GM18502 (cell line): ENCODE data around the gene ATP4A.

Experiments used
- ATAC-seq: cut with Tn5 transposase; IDR thresholded peaks from one replicate; pipeline ENCODE4 v1.9.1; 2021; ENCODE audit warnings: mild to moderate bottlenecking; ENCODE audit not compliant: unreplicated experiment, poor library complexity

Gene ATP4A

DNA sequence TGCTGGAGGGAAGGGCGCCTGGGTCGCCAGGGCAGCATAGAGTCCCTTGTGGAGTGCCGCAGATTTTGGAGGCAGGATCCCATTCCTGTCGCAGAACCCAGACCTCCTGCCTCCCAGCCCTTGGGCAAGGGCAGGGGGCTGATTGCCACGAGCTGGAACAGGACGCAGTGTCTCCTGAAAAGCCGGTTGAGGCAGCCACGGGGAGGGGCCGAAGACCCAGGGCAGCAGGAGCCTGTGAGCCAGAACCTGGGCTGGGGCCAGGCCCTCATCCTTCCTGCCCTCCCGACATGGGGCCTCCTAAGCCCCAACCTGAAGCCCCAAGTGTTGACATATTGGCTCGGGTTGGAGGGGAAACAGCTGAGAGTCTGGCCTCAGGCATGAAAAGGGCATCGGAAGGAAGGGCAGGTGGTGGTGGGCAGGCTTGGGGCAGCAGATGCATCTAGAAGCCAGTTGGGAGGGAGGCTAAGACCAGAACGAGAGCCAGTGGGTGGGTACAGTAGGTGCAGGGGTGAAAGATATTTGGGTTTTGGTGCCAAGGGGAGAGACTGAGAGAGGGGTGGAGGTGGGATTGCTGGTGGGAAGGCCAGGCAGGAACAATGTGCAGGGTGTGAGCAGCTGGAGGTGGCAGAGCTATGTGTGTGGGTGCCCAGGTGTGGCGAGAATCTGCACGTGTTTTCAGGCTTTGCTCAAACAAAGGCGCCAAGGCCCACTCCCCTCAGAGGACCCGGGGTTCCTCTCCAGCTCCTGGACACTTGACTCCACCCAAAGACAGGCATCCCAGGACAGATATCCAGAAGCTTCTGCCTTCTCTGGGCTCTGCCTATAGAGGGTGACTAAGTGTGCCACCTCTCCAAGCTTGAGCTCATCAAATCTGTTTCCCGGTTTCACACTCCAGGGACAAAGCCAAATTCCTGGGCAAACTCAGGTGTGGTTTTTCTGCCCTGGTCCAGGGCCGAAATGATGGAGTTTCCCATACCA is 33.9 kb downstream of the ATP4A start:
- ATAC-seq, result no peak

DNA sequence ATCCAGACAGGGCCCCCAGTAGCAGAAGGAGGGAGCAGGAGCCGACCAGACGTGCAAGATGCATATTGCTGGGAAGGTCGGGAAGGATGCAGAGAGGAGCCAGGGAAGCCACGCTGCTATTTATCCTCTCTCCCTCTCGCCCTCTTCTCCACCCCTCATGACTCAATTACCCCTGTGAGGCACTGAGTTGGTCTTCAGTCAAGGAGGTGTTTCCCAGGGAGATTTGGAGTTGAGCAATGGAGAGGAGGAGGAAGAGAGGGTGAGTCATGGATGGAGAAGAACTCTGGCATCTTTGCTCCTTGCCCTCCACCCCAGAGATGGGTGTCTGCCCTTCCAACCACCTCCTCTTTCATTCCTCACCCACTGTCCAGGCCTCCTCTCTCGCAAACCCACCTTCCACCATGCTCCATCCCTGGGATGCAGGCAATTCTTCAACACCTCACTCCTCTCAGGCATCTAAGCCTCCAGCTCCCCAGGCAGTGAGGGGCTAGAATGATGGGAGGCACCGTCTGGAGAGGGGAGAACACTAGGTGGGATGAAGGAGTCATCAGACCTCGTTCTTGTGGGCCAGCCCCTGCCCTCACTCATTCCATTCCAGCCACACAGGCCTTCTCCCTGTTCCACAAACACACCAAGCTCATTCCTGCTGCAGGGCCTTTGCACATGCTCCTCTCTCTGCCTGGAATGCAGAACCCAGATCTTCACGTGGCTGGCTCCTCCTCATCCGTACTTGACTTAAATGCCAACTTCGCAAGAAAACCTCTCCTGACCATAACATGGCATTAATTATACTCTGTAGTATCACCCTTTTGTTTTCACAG is 35.0 kb downstream of the ATP4A start, which contains the start of gene SBSN:
SBSN (minus strand) TSS at position 94 of the 821 bp plus-strand sequence; CDS start at position 64, 30 bp downstream.
- ATAC-seq, result no peak

DNA sequence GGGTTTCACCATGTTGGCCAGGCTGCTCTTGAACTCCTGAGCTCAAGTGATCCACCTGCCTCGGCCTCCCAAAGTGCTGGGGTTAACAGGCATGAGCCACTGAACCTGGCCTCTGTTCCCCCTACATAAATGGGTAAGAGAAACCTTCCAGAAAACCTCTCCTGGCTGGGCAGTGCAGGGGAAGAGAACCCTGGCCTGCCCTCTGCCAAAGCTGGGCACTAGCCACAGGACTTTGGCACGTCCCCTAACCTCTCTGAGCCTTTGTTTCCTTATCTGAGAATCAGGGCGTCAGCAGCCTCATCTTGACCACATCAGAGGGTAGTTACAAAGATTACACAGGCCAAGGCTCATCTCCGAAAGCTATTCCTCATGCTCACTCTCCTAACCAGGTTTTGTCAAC is 37.6 kb downstream of the ATP4A start:
- ATAC-seq, result no peak

DNA sequence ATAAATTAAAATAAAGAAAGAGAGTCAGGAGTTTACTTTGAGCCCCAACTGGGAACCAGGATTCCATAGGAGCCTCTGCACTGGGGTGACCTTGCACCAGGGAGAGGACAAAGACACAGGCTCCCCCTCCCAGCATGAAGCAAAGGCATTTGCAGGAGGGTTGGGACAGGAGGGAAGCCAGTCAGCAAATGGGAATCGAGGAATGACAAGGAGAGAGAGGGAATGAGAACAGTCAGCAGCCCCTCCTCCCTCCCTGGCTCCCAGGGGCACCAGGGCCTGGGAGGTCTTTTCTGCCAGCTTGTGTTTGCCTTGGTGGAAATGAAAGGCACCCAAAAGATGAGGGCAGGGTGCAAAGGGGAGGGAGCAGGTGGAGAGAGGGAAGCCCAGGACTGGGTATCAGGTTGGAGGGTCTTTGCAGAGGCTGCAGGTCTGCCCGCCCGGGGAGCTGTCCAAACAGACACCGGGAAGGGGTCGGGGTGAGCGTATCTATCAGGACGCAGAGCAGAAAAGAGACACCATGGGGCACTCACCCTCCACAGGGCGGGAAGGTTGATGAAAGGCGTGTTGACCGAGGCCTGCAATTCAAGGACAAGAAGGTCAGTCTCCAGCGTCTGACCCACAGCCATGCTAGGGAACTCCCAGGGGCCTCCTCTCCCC is 39.1 kb downstream of the ATP4A start:
- ATAC-seq, result no peak

DNA sequence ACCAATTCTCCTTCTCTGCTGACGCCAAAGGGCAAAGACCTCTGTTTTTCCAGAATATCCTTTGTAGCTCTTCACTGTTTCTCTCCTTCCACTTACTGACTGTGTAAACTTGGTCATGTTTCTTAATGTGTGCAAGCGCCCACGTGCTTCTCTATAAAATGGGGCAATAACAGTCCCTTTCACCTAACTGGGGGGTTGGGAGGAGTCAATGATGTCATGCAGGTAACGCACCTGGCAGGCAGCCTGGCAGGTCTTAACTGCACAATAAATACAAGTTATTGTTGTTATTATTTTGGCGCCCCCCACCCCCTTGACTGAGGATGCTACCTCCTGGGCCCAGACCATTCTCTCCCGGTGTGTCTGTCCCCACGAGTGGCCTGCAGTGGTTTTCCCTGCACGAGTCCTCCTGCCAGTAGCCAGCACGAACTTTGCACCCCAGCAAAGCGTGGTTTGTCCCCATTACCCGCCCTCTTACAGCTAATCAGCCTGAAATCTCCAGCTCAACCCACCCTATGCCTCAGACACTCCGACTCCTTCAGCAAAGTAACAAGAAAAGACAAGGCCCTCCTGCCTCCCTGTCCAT is 40.6 kb downstream of the ATP4A start:
- no peak for ATAC-seq

DNA sequence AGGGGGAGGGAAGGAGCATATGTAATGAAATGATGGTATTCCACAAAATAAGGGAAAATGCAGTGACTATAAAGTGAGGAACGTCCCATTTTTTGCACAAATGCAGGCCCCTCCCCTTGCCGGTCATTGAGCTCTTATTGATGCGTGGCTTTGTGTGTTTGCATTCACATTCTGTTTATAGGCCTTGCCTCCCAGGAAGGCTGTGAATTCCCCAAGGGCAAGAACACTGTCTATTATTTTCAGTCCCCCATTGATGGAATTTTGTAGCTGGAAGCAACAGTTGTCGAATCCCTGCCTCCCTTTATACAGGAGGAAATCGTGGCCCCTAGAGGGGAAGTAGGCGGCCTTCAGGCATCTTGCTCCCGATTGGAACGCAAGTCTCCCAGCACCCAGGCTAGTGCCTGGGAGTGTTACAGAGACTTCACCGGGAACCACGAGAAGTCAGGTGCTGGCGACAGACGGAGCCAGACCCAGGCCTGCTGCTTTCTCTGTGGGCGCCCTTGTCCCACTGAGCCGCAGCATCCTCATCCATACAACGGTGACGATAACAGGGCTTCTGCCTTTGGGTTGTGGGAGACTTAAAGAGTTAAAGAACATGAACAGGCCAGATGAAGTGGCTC is 42.2 kb downstream of the ATP4A start:
- no peak for ATAC-seq

DNA sequence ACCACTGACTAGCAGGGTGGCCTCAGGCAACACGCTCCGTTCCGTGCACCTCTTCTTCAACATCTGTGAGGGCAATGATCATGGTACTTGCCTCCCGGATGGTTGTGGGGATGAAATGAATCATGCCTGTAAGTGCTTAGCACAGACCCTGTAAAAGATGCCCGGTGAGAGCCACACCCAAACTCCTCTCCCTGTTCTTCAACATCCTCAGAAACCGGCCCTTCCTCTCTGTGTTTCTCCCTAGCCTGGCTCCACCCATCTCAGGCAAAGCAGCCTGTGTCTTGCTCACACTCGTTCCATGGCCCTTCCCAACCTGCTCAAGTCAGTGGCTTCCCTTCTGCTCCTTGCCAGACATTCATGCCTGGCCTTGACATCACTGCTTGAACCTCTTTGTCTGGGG is 44.2 kb downstream of the ATP4A start:
- ATAC-seq, result no peak

DNA sequence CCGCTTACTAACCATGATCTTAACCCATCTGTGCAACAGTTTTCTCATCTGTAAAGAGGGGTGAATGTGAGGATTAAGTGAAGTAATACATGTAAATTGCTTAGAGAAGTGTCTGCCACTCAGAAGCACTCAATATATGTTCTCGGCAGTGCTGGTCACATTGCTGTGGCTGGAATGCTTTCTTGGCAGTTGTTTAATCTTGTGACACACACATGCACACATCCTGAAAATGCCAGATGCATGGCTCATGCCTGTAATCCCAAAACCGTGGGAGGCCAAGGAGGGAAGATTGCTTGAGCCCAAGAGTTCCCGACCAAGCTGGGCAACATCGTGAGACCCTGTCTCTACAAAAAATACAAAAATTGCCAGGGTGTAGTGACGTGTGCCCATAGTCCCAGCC is 45.1 kb downstream of the ATP4A start:
- ATAC-seq, result no peak

DNA sequence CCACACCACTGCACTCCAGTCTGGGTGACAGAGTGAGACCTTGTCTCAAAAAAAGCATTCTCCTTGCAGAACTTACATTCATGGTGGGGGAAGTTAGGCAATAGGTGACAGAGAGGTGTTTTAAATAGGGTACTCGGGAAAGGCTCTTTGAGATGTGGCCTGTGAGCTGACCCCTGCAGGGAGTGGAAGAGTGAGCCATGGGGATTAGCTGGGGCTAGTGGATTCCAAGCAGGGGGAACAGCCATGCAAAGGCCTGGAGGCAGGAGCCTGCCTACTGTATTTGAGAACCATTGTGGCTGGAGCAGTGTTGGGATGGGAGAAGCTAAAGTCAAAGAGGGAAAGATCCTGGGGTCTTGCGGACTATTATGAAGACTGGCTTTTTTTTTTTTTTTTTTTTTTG is 46.1 kb downstream of the ATP4A start:
- no peak for ATAC-seq

DNA sequence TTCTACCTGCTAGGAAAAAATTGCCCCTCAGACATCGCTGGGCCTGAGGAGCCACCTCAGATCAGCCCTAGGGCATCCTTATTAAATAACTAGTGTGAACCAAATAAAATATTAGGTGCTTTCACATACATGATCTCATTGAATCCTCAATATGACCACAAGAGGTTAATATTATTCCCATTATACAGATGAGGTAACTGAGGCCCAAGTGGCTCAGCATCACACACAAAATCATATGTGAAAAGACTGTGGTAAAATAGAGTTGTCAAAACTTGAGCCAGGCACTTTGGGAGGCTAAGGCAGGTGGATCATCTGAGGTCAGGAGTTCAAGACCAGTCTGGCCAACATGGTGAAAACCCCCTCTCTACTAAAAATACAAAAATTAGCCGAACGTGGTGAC is 47.1 kb downstream of the ATP4A start:
- ATAC-seq, result no peak

DNA sequence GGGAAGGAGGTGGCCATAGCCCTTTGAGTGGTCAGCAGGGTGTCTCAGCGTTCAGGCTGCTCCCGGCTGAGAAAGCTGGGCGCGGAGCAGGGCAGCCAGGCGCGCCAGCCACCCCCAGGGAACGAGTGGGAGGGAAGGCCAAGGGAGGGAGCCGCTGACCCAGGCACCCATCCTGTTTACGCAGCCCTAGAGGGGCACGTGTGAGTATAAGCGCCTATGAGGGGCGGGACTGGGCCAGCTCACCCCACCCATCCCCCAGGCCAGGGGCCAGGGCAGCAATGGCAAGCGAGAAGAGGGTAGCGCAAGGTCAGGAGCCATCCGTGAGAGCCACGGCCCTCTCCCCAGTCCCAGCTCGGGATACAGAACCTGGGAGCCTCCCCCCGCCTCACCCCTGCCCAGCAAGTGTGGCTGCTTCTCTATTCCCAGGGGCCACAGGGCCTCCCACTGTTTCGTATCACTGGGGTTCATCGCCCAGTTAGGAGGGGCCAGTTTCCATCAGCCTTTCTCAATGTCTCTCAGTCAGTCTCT is 49.1 kb downstream of the ATP4A start:
- no peak for ATAC-seq

DNA sequence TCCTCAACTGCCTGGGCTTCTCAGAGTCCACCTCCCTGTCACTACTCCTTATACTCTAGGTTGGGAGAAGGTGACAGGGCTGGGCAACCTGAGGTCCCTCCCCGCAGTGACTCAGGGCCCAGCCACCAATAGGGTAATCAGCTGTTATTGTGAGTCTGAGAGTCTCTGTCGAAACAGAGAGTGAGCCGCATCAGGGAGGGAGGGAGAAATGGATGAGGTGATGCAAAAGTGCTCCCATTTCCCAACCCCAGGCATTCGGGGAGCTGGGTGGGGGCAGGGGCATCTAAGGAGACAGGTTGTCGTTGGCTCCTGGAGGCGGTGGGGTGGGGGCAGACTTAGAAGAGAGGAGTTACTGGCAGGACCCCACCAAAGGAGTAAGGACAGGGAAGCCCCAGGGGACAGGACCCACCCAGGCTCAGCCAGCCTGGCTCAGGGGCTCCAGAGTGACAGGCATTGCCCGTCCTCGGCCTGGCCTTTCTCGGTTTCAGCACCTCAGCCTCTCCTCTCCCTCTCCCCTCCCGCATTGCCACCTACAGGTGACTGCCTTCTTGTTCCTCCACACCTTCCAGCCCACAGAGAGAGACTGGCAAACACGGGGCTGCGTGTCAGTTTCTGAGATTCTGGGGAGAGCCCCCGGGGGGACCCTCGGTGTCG is 49.7 kb downstream of the ATP4A start, which contains the start of gene DMKN:
DMKN (minus strand) TSS at position 22 of the 654 bp plus-strand sequence. CDS start 174 bp downstream, outside the sequence.
- no peak for ATAC-seq

DNA sequence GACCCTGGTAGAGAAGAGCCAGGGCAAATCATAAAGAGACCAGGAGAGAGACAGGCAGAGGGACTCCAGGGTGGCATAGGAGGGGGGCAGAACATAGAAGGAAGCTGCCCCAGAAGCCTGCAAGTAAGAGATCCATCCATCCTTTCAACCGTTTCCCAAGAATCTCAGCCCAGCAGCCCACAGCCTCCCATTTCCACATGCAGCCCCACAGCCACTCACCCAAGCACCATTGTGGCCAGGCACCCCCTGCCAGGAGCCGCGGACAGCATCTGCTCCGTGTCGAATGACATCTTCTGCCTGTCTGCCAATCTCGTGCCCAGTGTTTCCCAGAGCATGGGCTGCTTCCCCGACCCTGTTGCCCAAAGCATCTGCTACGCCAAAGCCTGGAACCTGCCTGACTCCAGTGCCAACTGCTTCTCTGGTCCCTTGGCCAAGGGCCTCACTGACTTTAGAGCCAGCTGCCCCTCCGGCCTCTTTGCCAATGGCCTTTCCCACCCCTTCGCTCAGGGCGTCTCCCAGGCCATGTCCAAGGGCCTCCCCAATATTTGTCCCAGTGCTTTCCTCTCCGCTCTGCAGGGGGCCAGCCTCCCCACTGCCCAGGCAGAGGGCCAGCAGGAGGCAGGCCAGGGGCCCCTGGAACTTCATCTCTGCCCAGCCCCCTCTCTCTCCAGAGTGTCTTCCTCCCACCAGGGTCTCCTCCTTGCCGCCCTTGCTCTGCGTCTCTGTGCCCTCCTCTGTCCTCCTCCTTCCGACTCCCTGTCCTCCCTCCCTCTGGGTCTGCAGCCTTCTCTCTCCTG is 50.4 kb downstream of the ATP4A start:
- ATAC-seq, result no peak

DNA sequence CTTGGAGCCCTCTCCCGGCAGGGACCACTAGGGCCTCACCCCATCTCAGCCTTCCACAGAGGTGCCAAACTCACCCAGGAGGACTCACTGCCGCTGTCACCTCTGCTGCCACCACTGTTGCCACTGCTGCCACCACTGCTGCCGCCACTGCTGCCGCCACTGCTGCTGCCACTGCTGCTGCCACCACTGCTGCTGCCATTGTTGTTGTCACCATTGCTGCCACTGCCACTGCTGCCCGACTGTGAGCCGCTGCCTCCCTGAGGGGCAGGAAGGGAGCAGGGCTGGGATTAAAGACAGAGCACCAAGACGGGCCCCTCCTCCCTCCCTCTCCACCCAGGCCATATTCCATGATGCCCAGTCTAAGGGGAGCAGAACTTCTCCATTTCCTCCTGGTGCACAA is 52.1 kb downstream of the ATP4A start:
- no peak for ATAC-seq

DNA sequence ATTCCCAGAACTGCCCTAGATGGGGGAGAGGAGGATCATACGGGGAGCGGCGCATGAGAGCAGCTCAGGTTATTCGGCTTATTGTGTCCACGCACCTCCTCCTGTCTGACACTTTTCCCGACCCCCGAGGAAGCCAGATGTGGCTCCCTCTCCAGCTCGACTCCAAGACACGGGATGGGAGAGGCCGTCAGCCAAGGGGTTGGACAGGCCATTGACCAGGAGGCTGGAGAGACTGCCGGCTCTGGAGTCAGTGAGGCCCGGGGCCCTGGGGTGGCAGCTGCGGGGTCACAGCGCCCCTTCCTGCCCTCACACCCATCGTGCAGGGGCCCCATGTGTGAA is 52.9 kb downstream of the ATP4A start:
- ATAC-seq, result no peak

DNA sequence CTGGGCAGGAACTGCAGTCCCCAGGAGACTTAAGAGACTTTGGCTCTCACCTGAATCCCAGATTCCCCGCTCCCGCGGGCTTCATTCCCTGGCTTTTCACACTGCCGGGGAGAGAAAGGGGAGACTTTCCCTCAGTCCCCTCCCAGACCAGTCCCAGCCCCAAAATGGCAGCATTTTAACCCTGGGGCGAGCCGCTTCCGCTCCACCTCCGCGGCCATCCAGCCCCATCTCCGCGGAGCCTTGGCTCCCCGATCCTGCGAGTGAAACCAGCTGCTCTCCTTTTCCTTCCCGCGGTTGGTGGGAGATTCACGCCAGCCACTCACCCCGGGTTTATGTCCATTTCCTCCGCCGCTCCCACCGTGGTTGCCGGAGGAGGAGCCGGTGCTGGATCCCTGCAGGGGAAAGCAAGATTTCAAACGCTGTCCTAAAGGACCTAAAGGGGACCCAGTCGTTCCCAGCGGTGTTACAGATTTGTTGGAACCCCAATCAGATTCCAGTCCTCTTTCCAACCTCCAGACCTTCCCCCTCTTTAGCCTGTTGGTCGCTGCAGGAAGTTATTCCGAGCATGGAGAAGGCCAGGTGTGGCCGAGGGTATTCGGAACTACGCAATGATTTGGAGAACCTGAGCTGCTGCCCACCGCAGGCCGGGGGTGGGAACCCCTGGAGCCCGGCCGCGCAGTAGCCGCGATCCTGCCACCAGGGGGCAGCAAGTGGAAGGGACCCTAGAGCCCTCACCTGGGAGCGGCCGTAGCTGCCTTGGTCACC is 53.4 kb downstream of the ATP4A start:
- peak; percentile 56 for ATAC-seq

DNA sequence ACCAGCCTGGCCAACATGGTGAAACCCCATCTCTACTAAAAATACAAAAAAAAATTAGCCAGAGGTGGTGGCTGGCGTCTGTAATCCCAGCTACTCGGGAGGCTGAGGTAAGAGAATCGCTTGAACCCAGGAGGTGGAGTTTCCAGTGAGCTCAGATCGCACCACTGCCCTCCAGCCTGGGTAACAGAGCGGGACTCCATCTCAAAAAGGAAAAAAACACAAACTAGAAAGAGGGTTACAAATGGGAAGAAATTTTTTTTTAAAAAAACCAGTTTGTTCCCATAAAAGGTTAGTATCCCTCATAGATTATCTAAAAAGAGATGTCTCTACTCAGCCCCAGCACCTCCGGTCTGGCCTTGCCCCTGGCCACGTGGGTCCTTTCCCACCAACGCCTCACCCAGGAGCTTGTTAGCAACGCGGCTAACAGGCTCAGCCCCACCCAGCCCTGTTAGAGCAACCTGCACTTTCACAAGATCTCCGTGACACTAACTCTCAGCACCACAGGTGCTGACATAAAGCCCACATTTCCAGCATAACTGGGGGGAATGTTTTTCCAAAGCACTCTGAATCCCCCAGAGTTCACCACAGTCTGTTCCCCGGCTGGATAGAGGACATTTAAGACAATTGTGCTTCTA is 54.3 kb downstream of the ATP4A start:
- no peak for ATAC-seq
